ENCODE results near the gene PSMB7.

DNA sequence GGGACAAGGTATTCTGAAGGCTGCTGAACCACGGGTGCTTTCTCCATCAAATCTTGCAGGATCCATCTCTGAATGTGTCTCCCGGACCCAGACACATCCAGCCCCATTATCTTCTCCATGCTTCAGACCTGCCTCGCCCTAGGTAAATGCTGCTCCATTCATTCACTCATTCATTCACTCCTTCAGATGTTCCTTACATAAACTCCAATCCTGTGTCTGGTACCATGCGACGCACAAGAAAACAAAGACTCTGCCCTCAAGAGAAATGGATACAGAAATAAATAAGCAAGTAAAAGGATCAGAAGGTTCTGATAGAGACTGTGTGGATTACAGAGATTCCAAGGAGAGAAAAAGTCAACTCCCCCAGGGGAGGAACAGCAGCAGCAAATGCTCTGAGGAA, 7.9 kb upstream of the PSMB7 start:
- TF ChIP-seq CTCF (IDR thresholded peaks at IDR 0.05; ENCODE audit: insufficient read depth, low read depth, low read length) (no peak), EZH2 (IDR thresholded peaks at IDR 0.05; ENCODE audit: insufficient read depth, low read length) (no peak)
